HepG2 (cell line): ENCODE results near the gene OXLD1. TPM values are rescaled to one million over a fixed set of nuclear protein-coding genes. Genes with fewer than 3 reads are reported as not detected.

ENCODE experiments used
- ATF5 ChIP-seq: sonication (generic); formaldehyde crosslinking; IDR thresholded peaks from 2 replicates; pipeline ENCODE4 v1.4.0; 2020; ENCODE audit warnings: mild to moderate bottlenecking, low read depth, missing genetic modification reagents
- CENPT ChIP-seq: sonication (generic); formaldehyde crosslinking; IDR thresholded peaks from 2 replicates; pipeline ENCODE4 v1.8.0; 2022; ENCODE audit warnings: low read depth, mild to moderate bottlenecking, moderate library complexity, missing genetic modification reagents
- CHD2 ChIP-seq: IDR thresholded peaks from 2 replicates; pipeline ENCODE4 v1.6.1; 2011; ENCODE audit warnings: low read depth, low read length, improper control_type of control experiment
- GTF2F1 ChIP-seq: fragments of 150-350 bp; IDR thresholded peaks from 2 replicates; pipeline ENCODE4 v1.6.1; 2014; ENCODE audit warnings: low read length
- HHEX ChIP-seq: IDR thresholded peaks from 2 replicates; pipeline ENCODE4 v1.6.1; 2016; ENCODE audit warnings: control low read depth
- HOXA7 ChIP-seq: sonication (generic); formaldehyde crosslinking; IDR thresholded peaks from 2 replicates; pipeline ENCODE4 v1.8.1; 2022; ENCODE audit warnings: mild to moderate bottlenecking, missing genetic modification reagents, moderate library complexity
- IRF9 ChIP-seq: sonication (generic); formaldehyde crosslinking; IDR thresholded peaks from 2 replicates; pipeline ENCODE4 v1.8.0; 2022; ENCODE audit warnings: missing genetic modification reagents, mild to moderate bottlenecking, borderline replicate concordance
- KDM4B ChIP-seq: sonication (generic); formaldehyde crosslinking; IDR thresholded peaks from 2 replicates; pipeline ENCODE4 v1.4.0; 2020; ENCODE audit warnings: missing genetic modification reagents
- MZF1 ChIP-seq: sonication (generic); formaldehyde crosslinking; IDR thresholded peaks from 2 replicates; pipeline ENCODE4 v1.8.1; 2023; ENCODE audit warnings: mild to moderate bottlenecking, missing genetic modification reagents, borderline replicate concordance
- PHF8 ChIP-seq: sonication (generic); formaldehyde crosslinking; IDR thresholded peaks from 2 replicates; pipeline ENCODE4 v1.5.0; 2020; ENCODE audit warnings: missing genetic modification reagents
- SALL1 ChIP-seq: sonication (generic); formaldehyde crosslinking; IDR thresholded peaks from 2 replicates; pipeline ENCODE4 v1.8.0; 2022; ENCODE audit warnings: mild to moderate bottlenecking, missing genetic modification reagents
- TMF1 ChIP-seq: sonication (generic); formaldehyde crosslinking; IDR thresholded peaks from 2 replicates; pipeline ENCODE4 v1.8.1; 2022; ENCODE audit warnings: low read depth, missing genetic modification reagents
- U2AF2 ChIP-seq: fragments of 200-400 bp; formaldehyde crosslinking; IDR thresholded peaks from 2 replicates; pipeline ENCODE4 v1.6.1; 2017; ENCODE audit warnings: low read depth, mild to moderate bottlenecking, low read length
- ZBTB44 ChIP-seq: sonication (generic); formaldehyde crosslinking; IDR thresholded peaks from 2 replicates; pipeline ENCODE4 v1.4.0; 2020; ENCODE audit warnings: missing genetic modification reagents
- ZC3H13 ChIP-seq: sonication (generic); formaldehyde crosslinking; IDR thresholded peaks from 2 replicates; pipeline ENCODE4 v1.8.1; 2023; ENCODE audit warnings: mild to moderate bottlenecking, missing genetic modification reagents, moderate library complexity
- ZNF17 ChIP-seq: sonication (generic); formaldehyde crosslinking; IDR thresholded peaks from 2 replicates; pipeline ENCODE4 v1.5.0; 2020; ENCODE audit warnings: mild to moderate bottlenecking, missing genetic modification reagents
- ZNF383 ChIP-seq: sonication (generic); formaldehyde crosslinking; IDR thresholded peaks from 2 replicates; pipeline ENCODE4 v1.4.0; 2020; ENCODE audit warnings: missing genetic modification reagents, mild to moderate bottlenecking, borderline replicate concordance
- ZNF550 ChIP-seq: sonication (generic); formaldehyde crosslinking; IDR thresholded peaks from 2 replicates; pipeline ENCODE4 v1.4.0; 2020; ENCODE audit warnings: mild to moderate bottlenecking, missing genetic modification reagents, borderline replicate concordance
- ZNF570 ChIP-seq: sonication (generic); formaldehyde crosslinking; IDR thresholded peaks from 2 replicates; pipeline ENCODE4 v1.4.0; 2020; ENCODE audit warnings: mild to moderate bottlenecking, missing genetic modification reagents, borderline replicate concordance
- polyA plus RNA-seq, 8 experiments: library from polyadenylated mRNA; depleted of rRNA in 3 of 8; stranded (reverse) in 7 of 8; unstranded in 1 of 8; fragments of >200 nt; fragmentation: Illumina TruSeq in 4 of 8; extraction: Trizol in 4 of 8; gene quantifications; 2 replicates each; pipeline versions ENCODE4 v1.2.1 to v1.2.3, GENCODE V29; 2011 to 2016; ENCODE audit warnings: low read depth in 4 of 8, missing spikeins in 1 of 8, mixed read lengths in 1 of 8; ENCODE audit not compliant: insufficient read depth in 1 of 8
- total RNA-seq, 5 experiments: library from RNA; depleted of rRNA; stranded (reverse); fragments of >200 nt; fragmentation: Illumina TruSeq; extraction: Trizol; gene quantifications; 2 replicates each; pipeline ENCODE4 v1.2.3, GENCODE V29; 2016; ENCODE audit warnings: low read depth in 1 of 5
- TF ChIP-seq, protein P1 (sequence below): sonication (generic); formaldehyde crosslinking; conservative IDR thresholded peaks from 2 replicates; pipeline ENCODE4 v1.8.0; 2022; ENCODE audit warnings: low read depth, missing genetic modification reagents
- TF ChIP-seq, protein P2 (sequence below): sonication (generic); formaldehyde crosslinking; IDR thresholded peaks from 2 replicates; pipeline ENCODE4 v1.4.0; 2020; ENCODE audit warnings: low read depth, mild to moderate bottlenecking, missing genetic modification reagents

OXLD1 gene
- total and polyA plus RNA-seq, 2 of the 13 experiments (the other 11 are each of a cell fraction or from before 2014, with no cell fraction given): 27.1 to 37.5 TPM

- TF ChIP-seq, protein P1, sequence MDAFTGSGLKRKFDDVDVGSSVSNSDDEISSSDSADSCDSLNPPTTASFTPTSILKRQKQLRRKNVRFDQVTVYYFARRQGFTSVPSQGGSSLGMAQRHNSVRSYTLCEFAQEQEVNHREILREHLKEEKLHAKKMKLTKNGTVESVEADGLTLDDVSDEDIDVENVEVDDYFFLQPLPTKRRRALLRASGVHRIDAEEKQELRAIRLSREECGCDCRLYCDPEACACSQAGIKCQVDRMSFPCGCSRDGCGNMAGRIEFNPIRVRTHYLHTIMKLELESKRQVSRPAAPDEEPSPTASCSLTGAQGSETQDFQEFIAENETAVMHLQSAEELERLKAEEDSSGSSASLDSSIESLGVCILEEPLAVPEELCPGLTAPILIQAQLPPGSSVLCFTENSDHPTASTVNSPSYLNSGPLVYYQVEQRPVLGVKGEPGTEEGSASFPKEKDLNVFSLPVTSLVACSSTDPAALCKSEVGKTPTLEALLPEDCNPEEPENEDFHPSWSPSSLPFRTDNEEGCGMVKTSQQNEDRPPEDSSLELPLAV: peak; percentile 90
- TF ChIP-seq KDM4B (CRISPR knock-in tag): peak; percentile 98
- TF ChIP-seq TMF1 (CRISPR knock-in tag): peak; percentile 100
- no peak for TF ChIP-seq GTF2F1
- TF ChIP-seq ATF5 (CRISPR knock-in tag): peak; percentile 95; the same call in 1 of the 2 replicates
- peak; percentile 98 for TF ChIP-seq CENPT
- TF ChIP-seq ZBTB44: peak; percentile 98
- peak; percentile 74 for TF ChIP-seq CHD2
- no peak for TF ChIP-seq ZNF383 (CRISPR knock-in tag)
- TF ChIP-seq U2AF2: no peak
- no peak for TF ChIP-seq ZNF17
- TF ChIP-seq ZC3H13 (CRISPR knock-in tag): peak; percentile 95
- 0 out of 2 replicates have a peak, but pooled peaks have one; percentile 12 for TF ChIP-seq HOXA7 (CRISPR knock-in tag)
- TF ChIP-seq, protein P2, sequence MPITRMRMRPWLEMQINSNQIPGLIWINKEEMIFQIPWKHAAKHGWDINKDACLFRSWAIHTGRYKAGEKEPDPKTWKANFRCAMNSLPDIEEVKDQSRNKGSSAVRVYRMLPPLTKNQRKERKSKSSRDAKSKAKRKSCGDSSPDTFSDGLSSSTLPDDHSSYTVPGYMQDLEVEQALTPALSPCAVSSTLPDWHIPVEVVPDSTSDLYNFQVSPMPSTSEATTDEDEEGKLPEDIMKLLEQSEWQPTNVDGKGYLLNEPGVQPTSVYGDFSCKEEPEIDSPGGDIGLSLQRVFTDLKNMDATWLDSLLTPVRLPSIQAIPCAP (CRISPR knock-in tag): 0 out of 2 replicates have a peak, but pooled peaks have one; percentile 88
- peak; percentile 96; the same call in 1 of the 2 replicates for TF ChIP-seq ZNF570 (CRISPR knock-in tag)
- peak; percentile 99; the same call in 1 of the 2 replicates for TF ChIP-seq ZNF550 (CRISPR knock-in tag)
- peak; percentile 98 for TF ChIP-seq IRF9 (CRISPR knock-in tag)
- TF ChIP-seq HHEX (CRISPR knock-in tag): no peak
- peak; percentile 98 for TF ChIP-seq SALL1 (CRISPR knock-in tag)
- peak; percentile 94; the same call in 1 of the 2 replicates for TF ChIP-seq MZF1 (CRISPR knock-in tag)
- TF ChIP-seq PHF8 (CRISPR knock-in tag): peak; percentile 69
These were observed 45.5 kb upstream of the OXLD1 start, which contains the start of gene SLC25A10 (continued) for GRCh38 chr17:81711814-81712467.
